A204.1 (cell line): ENCODE measurements around the gene RAX2.
"Not testable (repeated sequence)": the region's sequence is repeated elsewhere in the genome, so short reads cannot be mapped to it uniquely, and the experiment has no call there.

Source experiments
- FAIRE-seq: peaks from 2 replicates; lab custom pipeline; 2012; peaks lifted over from hg19 to GRCh38; lab: Jason Lieb, UNC

Gene RAX2

GRCh38 chr19:3760871-3761361 lies 11.1 kb downstream of the RAX2 start:
- no peak for FAIRE-seq

GRCh38 chr19:3759482-3760254 lies 12.4 kb downstream of the RAX2 start:
- FAIRE-seq, result no peak

GRCh38 chr19:3758297-3758696 lies 13.7 kb downstream of the RAX2 start:
- not testable (repeated sequence) for FAIRE-seq

GRCh38 chr19:3757705-3758104 lies 14.3 kb downstream of the RAX2 start:
- FAIRE-seq, result not testable (repeated sequence)

- no peak for FAIRE-seq
Measured at GRCh38 chr19:3753631-3754410, 18.2 kb downstream of the RAX2 start.

- no peak for FAIRE-seq
Measured at GRCh38 chr19:3752492-3752891, 19.5 kb downstream of the RAX2 start.

- no peak for FAIRE-seq
Measured at GRCh38 chr19:3751236-3751635, 20.8 kb downstream of the RAX2 start.

- no peak for FAIRE-seq
Measured at GRCh38 chr19:3750211-3750610, 21.8 kb downstream of the RAX2 start.

GRCh38 chr19:3748965-3749364 lies 23.1 kb downstream of the RAX2 start:
- no peak for FAIRE-seq

GRCh38 chr19:3746371-3747056 lies 25.5 kb downstream of the RAX2 start:
- no peak for FAIRE-seq

GRCh38 chr19:3745363-3746045 lies 26.5 kb downstream of the RAX2 start:
- FAIRE-seq, result no peak

GRCh38 chr19:3743486-3743885 lies 28.5 kb downstream of the RAX2 start:
- FAIRE-seq, result no peak

- no peak for FAIRE-seq
Measured at GRCh38 chr19:3740431-3740830, 31.6 kb downstream of the RAX2 start.

GRCh38 chr19:3738477-3739220 lies 33.4 kb downstream of the RAX2 start:
- FAIRE-seq, result no peak

GRCh38 chr19:3737487-3738205 lies 34.4 kb downstream of the RAX2 start:
- FAIRE-seq, result no peak

- FAIRE-seq, result no peak
Measured at GRCh38 chr19:3736106-3736724, 35.8 kb downstream of the RAX2 start.

GRCh38 chr19:3734310-3734600 lies 37.8 kb downstream of the RAX2 start:
- FAIRE-seq, result no peak

GRCh38 chr19:3733549-3734309 lies 38.3 kb downstream of the RAX2 start:
- no peak for FAIRE-seq

- FAIRE-seq, result no peak
Measured at GRCh38 chr19:3732108-3732507, 39.9 kb downstream of the RAX2 start.

GRCh38 chr19:3730457-3730958 lies 41.5 kb downstream of the RAX2 start:
- FAIRE-seq, result no peak
